ENCODE results near the gene SYNGR1. TPM values are rescaled to one million over a fixed set of nuclear protein-coding genes. Genes with fewer than 3 reads are reported as not detected.

The SYNGR1 gene
- total and polyA plus RNA-seq, 2 donors (not counting 1 experiment from before 2014, with no cell fraction given): 9.4 to 31.9 TPM

GRCh38 chr22:39316440-39317083 is 33.2 kb upstream of the SYNGR1 start:
- ChIA-PET CTCF (interaction anchor here (0.9 to 7.9 kb wide), 31 partner anchors 10 to 722 kb away, joined by 3 to 171 read pairs (median 5); partner anchors contain the start of genes APOBEC3B, CBX6 and RPS19BP1), POLR2A (interaction anchor here (0.6 to 4.3 kb wide), 7 partner anchors 24 to 252 kb away, joined by 3 to 17 read pairs (median 3); partner anchors contain the start of genes ATF4 and CBX7)
- Histone ChIP-seq H3K4me1 (ENCODE audit: control insufficient read depth in 2 of 2, insufficient read depth in 2 of 2, low read length in 2 of 2) (peaks cover 27 to 38% of the 10 kb centered on the region in 2 donors), H3K9me3 (ENCODE audit: control extremely low read depth in 1 of 3, control insufficient read depth in 2 of 3, insufficient read depth in 1 of 3, low read length in 2 of 3) (no peaks in the 10 kb centered on the region), H4K20me1 (ENCODE audit: control insufficient read depth, insufficient read depth, low read length, poor library complexity, severe bottlenecking) (peaks cover 72% of the 10 kb centered on the region), H3K27ac (ENCODE audit: low read length in 2 of 2) (no peak overlapping the region), H3K27me3 (replicated peaks in 1 of 4; ENCODE audit: control extremely low read depth in 1 of 4, control insufficient read depth in 3 of 4, insufficient read depth in 4 of 4, low read length in 3 of 4) (no peaks in the 10 kb centered on the region), H2AFZ (ENCODE audit: insufficient read depth, low read depth, low read length, poor library complexity, severe bottlenecking) (no peak overlapping the region), H3K4me3 (ENCODE audit: control extremely low read depth in 1 of 5, extremely low read depth in 1 of 5, insufficient read depth in 1 of 5, low read depth in 2 of 5, low read length in 4 of 5) (no peak overlapping the region), H3K36me3 (replicated peaks in 1 of 2; ENCODE audit: control extremely low read depth in 1 of 2, control insufficient read depth in 1 of 2, extremely low read depth in 1 of 2, insufficient read depth in 2 of 2, low read length in 1 of 2) (peaks cover 2 to 71% of the 10 kb centered on the region in 2 experiments), H3K4me2 (replicated peaks; ENCODE audit: low read depth, low read length, poor library complexity, severe bottlenecking) (peak overlapping the region; percentile 98), H3K9ac (ENCODE audit: low read length) (no peak overlapping the region), H3K79me2 (ENCODE audit: control insufficient read depth, insufficient read depth, low read length) (peaks cover 30% of the 10 kb centered on the region)
- TF ChIP-seq EZH2 (IDR thresholded peaks at IDR 0.05; ENCODE audit: borderline replicate concordance, insufficient read depth, low read depth, low read length, poor library complexity, severe bottlenecking): no peak
- TF ChIP-seq, protein P1, sequence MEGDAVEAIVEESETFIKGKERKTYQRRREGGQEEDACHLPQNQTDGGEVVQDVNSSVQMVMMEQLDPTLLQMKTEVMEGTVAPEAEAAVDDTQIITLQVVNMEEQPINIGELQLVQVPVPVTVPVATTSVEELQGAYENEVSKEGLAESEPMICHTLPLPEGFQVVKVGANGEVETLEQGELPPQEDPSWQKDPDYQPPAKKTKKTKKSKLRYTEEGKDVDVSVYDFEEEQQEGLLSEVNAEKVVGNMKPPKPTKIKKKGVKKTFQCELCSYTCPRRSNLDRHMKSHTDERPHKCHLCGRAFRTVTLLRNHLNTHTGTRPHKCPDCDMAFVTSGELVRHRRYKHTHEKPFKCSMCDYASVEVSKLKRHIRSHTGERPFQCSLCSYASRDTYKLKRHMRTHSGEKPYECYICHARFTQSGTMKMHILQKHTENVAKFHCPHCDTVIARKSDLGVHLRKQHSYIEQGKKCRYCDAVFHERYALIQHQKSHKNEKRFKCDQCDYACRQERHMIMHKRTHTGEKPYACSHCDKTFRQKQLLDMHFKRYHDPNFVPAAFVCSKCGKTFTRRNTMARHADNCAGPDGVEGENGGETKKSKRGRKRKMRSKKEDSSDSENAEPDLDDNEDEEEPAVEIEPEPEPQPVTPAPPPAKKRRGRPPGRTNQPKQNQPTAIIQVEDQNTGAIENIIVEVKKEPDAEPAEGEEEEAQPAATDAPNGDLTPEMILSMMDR (IDR thresholded peaks at IDR 0.05): peak; percentile 79
- H3K4me3 Mint-ChIP-seq: peak overlapping the region; percentile 19
- peak; percentile 12 for ATAC-seq (ENCODE audit: low read depth)
- peak overlapping the region; percentile 68 for H3K27ac Mint-ChIP-seq
- intact Hi-C loops (cut with micrococcal nuclease): loop anchor here (1.0 to 5.0 kb wide), 4 partner anchors 145 to 609 kb away; partner anchors contain the start of genes GTPBP1 and SUN2
- no peaks in the 10 kb centered on the region for H3K27me3 Mint-ChIP-seq
- 57% methylated on average over 12 of the region's 17 CpGs for WGBS (ENCODE audit: insufficient coverage)
- peaks cover 39% of the 10 kb centered on the region for H3K4me1 Mint-ChIP-seq
- peak; percentile 81 for DNase-seq
- H3K9me3 Mint-ChIP-seq (ENCODE audit: insufficient read depth): no peaks in the 10 kb centered on the region

Data from B cell (primary cell).